Limb (tissue), 2 donors: ENCODE measurements around the gene RTKN.
"Not testable (repeated sequence)": the region's sequence is repeated elsewhere in the genome, so short reads cannot be mapped to it uniquely, and the experiment has no call there.

Source experiments
- DNase-seq, 2 donors: peaks; one replicate each; pipeline ENCODE4 v3.0.0-alpha.2; 2016; ENCODE audit errors: extremely low spot score in 2 of 2

The RTKN gene

DNA sequence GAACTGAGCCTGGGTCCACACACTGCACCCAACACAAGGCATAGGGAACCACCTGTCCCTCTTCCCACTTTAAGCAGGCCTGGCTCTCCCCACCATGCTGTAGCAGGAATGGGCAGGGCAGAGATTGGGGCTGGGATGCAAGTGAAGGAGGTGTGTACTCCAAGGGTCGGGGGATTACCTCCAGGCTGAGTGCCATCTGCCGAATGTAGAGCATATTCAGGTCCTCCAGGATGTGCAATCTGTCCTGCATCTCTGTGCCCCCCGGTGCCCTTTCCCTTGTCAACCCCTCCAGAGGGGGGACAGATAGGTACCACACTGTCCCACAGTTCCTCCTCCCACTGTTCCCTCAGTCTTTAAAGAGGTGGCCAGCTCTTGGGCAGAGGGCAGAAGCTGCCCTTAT lies 2.4 kb downstream of the RTKN start:
- DNase-seq, result no peak

DNA sequence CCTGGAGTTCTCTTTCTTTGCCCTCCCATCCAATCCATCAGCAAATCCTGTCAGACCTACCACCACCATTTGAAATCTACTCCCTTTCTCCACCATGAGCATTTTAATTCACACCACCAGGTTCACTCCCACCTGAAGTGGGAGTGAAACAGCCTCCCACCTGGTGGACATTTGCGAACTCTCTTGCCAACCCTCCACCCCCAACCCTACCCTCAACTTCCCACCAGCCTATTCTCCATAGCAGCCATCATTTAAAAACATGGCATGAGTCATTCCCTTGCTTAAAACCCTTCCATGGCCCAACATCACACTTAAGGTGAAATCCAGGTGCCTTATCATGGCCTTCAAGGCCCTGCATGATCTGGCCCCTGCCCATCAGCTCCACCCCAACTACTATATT lies 3.5 kb downstream of the RTKN start:
- no peak for DNase-seq

- no peak for DNase-seq
Observed at GRCh38 chr2:74436848-74437695, 4.7 kb downstream of the RTKN start.

GRCh38 chr2:74436111-74436805 lies 5.5 kb downstream of the RTKN start:
- no peak for DNase-seq

DNA sequence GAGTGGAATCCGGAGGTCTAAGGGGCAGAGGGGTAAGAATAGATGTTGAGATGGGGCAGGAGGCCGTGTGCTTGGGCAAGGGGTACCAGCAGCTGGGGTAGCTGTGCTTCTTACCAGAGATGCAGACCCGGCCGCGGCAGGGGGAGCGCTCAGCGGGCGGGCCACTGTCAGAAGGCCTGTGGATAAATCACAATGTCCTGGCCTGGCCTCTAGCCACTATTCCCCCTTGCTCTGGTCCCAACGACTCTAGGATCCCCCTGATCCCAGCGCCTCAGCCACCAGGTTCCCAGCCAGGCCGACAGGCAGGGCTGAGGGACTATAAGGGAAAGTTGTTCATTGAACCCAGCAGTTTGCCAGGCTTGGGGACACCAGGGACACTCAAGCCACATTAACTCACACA lies 11.2 kb downstream of the RTKN start:
- no peak for DNase-seq

GRCh38 chr2:74429487-74430451 lies 12.0 kb downstream of the RTKN start:
- no peak for DNase-seq

DNA sequence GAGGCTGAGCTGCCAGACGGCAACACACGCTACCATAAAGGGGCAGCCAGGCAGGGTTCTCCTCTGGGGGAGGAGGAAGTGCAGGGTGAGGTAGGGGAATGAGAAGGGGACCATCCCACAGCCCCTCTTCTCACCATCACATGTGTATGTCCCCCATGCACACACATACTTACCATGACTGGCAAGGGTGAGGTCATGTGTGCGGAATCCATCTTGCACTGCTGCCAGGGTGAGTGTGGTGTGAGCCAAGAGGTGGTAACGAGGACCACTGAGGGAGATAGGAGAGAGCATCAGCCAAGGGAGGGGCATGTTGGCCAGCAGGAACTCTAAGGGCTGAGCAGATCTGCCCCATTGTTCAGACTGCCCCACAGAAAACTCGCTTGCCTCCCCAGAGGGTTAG lies 13.1 kb downstream of the RTKN start:
- DNase-seq, result no peak

GRCh38 chr2:74427551-74427950 lies 14.2 kb downstream of the RTKN start:
- DNase-seq, result no peak

- no peak for DNase-seq
Observed at GRCh38 chr2:74426181-74426758, 15.5 kb downstream of the RTKN start.

DNA sequence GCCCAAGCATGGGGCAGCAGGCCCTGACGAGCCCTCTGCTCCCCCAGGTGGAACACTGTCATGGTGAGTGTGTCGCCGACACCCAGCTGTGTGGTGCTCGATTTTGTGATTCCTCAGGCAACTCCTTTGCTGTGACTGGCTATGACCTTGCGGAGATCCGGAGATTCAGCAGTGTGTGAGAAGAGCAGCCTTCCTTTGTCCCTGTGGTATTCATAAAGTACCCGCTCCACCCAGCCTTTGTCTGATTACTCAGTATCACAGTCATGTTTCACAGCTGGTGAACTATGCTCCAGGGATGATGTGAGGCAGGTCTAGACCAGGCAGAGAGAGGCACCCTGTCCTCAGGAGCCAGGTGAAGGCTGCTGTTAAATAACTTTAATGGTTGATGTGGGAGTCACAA lies 16.2 kb downstream of the RTKN start:
- DNase-seq, result no peak

DNA sequence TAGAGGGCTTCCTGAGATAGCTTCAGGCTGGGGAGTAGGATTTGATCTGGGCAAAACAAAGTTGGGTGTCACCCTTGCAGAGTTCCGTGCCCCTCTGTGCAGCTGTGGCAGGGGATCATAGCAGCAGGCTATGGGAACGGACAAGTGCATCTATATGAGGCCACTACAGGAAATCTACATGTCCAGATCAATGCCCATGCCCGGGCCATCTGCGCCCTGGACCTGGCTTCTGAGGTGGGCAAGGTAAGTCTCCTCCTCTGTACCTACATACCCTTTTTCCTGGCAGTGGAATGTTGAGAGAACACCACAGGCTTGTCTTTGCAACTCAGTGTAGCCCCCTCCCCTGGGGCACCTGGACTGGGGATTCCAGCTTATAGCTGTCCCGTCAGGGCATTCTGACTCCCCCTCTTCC lies 16.7 kb downstream of the RTKN start:
- DNase-seq, result no peak

DNA sequence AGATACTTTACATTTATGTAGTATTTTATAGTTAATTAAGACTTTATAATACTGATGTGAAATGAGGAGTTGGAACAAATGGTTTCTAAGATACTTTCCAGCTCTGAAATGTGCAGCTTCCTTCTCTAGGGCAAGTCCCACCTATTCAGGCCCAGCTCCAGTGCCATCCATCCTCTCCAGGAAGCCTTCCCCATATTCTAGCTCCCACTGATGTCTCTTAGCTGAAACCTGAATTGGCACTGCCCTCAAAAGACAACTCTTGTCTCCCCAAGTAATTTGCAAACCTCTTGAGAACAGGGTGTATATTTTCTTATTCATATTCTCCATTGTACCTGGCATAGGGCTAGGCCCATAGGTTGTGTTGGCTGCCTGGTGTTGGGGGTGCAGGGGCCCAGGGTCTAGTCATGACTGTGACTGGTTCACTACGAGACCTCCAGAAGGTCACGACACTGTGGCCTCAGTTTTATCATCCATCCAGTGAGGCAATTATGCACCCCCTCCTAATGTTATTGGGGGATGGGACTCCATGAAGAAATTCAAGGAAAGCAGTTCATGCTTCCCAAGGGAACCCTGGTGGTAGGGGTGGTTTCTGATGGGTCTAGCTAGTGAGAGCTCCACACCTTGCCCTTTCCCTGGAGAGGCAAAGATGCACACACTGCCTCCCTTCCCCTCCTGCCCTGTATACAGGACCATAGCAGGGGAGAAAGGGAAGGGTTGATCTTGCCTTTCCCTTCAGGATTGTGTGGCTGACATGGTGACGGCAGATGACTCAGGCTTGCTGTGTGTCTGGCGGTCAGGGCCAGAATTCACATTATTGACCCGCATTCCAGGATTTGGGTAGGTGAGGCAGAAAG lies 17.4 kb downstream of the RTKN start:
- no peak for DNase-seq

DNA sequence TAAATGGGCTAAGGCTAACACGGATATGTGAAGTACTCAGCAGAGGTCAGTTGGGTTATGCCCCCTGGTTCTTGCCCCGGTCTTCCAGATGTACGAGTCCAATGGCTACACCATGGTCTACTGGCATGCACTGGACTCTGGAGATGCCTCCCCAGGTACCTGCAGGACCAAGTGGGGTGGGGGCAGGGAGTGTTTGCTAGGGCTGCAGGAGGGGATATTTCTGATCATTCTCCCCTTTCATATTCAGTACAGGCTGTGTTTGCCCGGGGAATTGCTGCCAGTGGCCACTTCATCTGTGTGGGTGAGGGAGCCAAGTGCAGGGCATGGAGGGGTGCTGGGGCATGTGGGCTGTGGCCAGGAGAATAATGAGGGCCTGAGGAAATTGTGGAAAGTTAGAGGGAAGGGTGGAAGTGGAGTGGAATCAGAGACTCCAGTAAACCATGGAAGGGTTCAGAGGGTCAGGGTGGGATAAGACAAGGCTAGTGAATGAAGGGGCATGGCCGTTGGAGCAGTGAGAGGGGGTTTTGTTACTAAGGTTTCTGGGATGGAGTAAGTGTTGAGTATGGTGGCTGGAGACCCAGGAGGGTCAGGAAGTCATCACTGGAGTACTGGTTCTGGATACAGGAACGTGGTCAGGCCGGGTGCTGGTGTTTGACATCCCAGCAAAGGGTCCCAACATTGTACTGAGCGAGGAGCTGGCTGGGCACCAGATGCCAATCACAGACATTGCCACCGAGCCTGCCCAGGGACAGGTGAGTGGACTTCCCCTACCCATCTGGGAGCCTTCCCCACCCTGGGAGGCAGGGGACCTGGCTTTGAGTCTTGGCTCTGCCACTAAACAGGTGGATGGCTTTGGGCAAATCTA lies 18.3 kb downstream of the RTKN start:
- DNase-seq, result no peak

DNA sequence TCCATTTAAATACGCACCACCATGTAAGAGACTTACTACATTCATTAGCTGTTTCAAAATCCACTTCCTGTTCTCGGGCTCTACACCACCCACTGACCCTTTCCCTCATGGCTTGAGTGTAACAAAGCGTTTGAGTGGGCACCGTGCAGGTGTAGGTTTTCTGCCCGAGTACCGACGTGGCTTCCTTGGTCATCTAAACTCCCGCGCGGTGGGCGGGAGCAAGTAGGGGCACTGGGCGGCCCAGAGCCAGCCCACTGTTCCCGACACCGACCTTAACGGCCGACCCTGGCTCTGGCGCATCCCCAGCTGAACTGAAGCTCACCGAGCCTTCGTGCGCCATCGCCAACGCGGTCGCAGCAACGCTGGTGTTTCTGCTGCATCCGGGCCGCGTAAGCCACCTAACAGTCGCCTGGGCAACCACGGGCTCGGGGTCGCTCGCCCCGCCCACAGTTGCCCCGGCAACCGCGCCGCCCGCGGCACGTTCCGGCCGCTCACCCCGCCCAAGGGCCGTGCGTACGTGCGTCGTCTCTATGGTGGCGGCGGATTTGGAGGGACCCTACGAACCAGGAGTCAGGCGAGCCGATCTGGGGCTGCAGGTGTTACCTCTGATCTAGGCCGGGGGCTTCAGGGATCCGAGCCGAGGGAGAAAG lies 20.4 kb downstream of the RTKN start, which contains the start of the genes C2orf81 and WDR54:
TSS of gene C2orf81 (minus strand) at position 399 of the 650 bp plus-strand sequence. CDS start at position 340, 59 bp downstream.
TSS of gene WDR54 (plus strand) at position 510 of the 650 bp plus-strand sequence. CDS start 424 bp downstream, outside the sequence.
- DNase-seq, result peak; percentile 80 to 93

DNA sequence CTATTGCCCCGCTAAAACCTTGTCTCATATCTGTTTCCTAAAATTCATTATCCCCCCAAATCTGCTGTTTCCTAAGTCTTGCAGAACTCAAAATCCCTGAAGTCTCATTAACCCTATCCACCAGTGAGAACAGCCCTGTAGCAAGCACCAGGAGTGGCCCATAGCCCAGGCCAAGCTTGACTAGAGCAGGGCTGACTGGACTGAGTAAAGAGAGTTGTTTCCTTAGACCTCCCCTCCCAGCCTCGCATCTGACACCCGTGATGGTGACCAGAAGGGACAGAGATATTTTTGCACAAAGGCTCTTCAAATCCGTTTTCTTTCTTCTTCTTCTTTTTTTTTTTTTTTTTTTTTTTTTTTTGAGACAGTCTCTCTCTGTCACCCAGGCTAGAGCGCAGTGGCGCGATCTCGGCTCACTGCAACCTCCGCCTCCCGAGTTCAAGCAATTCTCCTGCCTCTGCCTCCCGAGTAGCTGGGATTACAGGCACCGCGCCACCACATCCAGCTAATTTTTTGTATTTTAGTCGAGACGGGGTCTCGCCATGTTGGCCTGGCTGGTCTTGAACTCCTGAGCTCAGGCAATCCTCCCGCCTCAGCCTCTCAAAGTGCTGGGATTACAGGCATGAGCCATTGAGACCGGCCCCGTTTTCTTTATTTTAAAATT lies 21.2 kb downstream of the RTKN start:
- DNase-seq, result not testable (repeated sequence)

- DNase-seq, result no peak
Observed at GRCh38 chr2:74420006-74420405, 21.7 kb downstream of the RTKN start.

GRCh38 chr2:74419345-74419744 lies 22.4 kb downstream of the RTKN start:
- DNase-seq, result no peak

GRCh38 chr2:74418312-74418711 lies 23.4 kb downstream of the RTKN start:
- DNase-seq, result no peak
